ENCODE results near the gene SMCO4.

DNA sequence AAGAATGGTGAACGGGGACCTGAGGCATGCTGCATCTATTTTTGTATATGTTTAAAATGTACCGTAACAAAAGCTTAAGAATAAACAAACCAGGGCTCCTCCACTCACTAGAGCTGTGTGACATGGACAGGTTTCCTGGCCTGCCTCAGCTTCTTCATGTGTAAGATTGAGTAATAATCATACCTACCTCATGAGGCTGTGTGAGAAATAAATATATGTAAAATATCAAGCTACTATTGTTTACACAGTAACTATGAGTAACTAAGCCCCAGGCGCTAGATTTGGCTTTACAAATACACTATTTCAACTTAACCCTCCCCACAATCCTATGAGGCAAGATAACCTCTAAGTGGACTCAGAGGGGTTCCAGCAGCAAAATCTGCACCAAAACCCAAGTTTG is 66.4 kb downstream of the SMCO4 start:
- TF ChIP-seq, protein P1, sequence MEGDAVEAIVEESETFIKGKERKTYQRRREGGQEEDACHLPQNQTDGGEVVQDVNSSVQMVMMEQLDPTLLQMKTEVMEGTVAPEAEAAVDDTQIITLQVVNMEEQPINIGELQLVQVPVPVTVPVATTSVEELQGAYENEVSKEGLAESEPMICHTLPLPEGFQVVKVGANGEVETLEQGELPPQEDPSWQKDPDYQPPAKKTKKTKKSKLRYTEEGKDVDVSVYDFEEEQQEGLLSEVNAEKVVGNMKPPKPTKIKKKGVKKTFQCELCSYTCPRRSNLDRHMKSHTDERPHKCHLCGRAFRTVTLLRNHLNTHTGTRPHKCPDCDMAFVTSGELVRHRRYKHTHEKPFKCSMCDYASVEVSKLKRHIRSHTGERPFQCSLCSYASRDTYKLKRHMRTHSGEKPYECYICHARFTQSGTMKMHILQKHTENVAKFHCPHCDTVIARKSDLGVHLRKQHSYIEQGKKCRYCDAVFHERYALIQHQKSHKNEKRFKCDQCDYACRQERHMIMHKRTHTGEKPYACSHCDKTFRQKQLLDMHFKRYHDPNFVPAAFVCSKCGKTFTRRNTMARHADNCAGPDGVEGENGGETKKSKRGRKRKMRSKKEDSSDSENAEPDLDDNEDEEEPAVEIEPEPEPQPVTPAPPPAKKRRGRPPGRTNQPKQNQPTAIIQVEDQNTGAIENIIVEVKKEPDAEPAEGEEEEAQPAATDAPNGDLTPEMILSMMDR (conservative IDR thresholded peaks at IDR 0.05; ENCODE audit: low read length) = no peak
- TF ChIP-seq EZH2phosphoT487 (IDR thresholded peaks at IDR 0.05; ENCODE audit: borderline replicate concordance) = no peak

All from Loucy (cell line).